Lung microvascular endothelial cell (primary cell): ENCODE measurements around the gene MDN1. TPM values are rescaled to one million over a fixed set of nuclear protein-coding genes. Genes with fewer than 3 reads are reported as not detected.

Experiments
- DNase-seq, 2 donors: peaks; one replicate each; pipeline versions ENCODE4 v3.0.0 to v3.0.0-alpha.2; 2010; ENCODE audit warnings: low read depth in 2 of 2
- total RNA-seq: library from RNA; depleted of rRNA; stranded (reverse); fragments of >200 nt; gene quantifications from 2 replicates; pipeline ENCODE4 v1.2.1, GENCODE V29; 2014

The MDN1 gene
- total RNA-seq, 1 donor from 2014 or later, result 18.3 TPM

- DNase-seq, result no peak
Measured at GRCh38 chr6:89702349-89702748, 117.2 kb downstream of the MDN1 start.

- no peak for DNase-seq
Measured at GRCh38 chr6:89695667-89696066, 123.9 kb downstream of the MDN1 start.

GRCh38 chr6:89694428-89694827 is 125.2 kb downstream of the MDN1 start:
- DNase-seq, result no peak

GRCh38 chr6:89693207-89693606 is 126.4 kb downstream of the MDN1 start:
- no peak for DNase-seq

GRCh38 chr6:89692256-89692655 is 127.3 kb downstream of the MDN1 start:
- DNase-seq, result no peak

- peak in 1 of 2 donors; percentile 13 for DNase-seq
Measured at GRCh38 chr6:89690944-89691324, 128.7 kb downstream of the MDN1 start.

- peak in 1 of 2 donors; percentile 39 for DNase-seq
Measured at GRCh38 chr6:89689732-89690131, 129.9 kb downstream of the MDN1 start.

- DNase-seq, result no peak
Measured at GRCh38 chr6:89688328-89688727, 131.3 kb downstream of the MDN1 start.

DNA sequence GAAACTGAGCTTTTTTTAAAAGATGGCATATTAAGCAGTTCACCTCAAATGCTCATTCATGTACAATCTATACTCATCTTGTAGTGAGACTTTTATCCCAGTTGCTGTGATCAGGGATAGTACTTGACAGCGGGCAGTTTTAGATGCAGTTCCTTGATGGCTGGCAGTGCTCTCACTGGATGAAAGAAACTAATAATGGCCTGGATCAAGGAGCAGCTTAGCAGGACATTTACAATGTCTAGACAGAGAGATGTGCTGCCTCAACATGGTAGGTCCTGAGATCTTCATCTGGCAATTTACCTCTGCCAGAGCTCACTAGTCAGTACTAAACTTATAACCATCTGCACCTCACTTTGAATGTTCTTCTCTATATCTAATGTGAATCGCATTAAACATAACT is 134.3 kb downstream of the MDN1 start:
- no peak for DNase-seq

DNA sequence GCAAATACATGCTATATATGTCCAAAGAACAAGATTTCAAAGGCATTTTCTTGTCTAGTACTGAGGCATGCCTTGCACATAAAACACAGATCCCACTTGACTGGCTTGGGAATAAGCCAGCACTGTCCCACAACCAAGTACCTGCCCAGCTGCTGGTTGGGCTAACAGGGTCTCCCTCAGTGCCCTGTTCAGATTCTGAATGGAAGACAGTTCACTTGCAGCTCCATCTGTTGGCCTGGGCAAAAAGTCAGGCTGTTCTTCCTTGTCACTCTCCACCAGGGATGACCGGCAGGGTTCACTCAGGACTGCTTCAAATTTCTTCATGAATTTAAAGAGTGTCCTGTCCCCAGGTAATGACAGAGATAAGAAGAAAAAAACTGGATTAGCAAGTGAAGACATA is 136.6 kb downstream of the MDN1 start:
- DNase-seq, result no peak

DNA sequence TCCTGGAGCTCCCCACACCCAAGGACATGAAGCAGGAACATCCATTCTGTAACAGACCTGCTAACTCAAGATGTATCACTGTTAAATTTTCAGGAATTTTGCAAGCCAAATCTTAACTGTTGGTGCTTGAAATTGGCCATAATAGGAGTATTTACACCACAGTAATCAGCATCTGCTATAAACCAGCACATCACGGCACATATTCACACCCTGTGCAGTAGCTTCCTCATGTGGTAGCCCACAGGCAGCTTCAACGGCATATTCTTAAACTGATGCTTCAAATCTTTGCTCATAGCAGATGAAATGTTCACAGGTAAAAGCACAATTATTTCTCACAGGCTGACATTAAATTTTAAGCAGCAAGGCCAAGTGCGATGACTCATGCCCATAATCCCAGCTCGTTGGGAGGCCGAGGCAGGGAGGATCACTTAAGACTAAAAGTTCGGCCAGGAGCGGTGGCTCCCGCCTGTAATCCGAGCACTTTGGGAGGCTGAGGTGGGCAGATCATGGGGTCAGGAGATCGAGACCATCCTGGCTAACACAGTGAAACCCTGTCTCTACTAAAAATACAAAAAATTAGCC is 137.5 kb downstream of the MDN1 start:
- no peak for DNase-seq

DNA sequence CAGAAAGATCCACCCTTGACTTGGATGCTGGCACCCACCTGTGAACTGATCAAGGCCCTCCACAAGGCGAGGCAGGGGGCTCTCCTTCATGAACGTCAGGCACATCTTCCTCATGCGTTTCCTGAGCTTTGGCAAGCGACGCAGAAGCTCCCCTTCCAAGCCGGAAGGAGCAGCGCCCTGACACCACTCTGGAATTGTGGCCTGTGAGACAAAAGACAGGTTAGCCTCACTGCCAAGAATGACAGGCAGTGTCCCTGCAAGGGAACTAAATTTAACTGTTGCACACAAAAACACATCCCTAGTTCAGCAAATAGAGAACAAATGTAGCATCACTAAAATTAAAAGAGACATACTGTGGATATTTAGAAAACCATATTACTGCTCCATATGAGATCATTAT is 139.0 kb downstream of the MDN1 start:
- no peak for DNase-seq

DNA sequence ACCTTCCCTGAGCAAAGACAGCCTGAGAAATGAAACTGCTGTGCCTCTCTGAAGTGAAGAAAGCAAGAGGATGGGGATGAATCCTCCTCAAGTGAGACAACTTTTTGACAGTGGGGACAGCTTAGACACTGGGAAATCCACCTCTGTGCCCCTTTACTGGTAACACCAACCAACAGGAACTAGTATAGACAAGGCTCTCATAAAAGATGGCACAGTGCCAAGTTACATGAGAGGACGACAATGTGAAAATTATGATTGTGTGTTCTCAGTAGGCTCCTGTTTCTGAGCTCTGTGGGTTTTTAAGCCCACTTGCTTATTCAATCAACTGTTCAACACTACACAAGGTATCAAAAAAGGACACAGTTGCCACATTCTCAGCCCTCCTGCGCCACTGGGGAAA is 139.4 kb downstream of the MDN1 start:
- DNase-seq, result peak; percentile 19 to 64

DNA sequence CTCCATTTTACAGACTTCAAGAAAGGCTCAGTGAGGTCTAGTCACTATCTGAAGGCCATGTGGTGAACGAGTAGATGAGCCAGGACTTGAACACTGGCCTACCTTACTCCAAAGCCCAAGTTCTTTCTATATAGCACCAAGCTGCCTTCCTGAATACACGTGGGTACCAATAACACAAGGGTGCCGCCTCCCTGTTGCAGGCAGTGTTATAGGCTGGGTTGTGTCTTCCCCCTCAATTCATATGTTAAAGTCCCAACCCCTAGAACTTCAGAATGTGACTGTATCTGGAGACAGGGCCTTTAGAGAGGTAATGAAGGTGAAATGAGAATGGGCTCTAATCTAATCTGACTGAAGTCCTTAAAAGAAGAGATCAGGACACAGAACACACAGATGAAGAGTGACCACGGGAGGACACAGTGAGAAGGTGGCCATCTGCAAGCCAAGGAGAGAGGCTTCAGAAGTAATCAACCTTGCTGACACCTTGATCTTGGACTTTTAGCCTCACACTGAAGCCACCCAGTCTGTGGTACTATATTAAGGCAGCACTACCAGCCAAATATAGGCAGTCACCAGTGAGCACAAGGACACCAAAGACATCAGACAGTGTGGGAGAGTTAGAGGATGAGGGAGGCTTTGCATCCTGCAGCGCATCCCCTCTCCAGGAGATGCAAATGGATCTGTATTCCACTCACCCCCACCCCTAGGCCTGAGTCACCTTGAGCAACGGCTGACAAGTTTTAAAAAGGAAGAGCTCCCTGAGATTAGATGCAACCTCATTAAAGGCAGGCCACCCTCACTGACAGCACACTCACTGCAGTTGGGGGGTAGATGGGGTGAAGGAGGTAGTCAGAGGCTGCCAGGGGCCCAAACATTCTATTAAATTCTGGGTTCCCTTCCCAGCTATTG is 140.1 kb downstream of the MDN1 start:
- no peak for DNase-seq

DNA sequence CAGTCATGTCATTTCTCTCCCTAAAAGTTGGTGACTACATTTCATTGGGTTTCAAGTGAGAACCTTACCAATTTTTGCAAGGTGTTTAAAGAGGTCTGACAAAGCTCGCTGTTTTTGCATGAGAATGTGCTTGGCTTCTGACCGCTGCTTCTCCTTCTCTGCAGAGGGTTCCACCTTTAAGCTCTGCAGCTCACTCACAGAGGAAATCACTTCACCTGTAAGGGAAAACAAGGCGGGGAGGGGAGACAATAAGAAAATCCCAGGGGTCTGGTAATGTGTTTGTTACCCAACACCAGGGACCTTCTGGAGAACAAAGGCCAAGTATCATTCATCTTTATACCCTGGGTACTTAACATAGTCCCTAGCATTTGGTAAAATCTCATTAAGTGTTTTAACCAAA is 141.1 kb downstream of the MDN1 start:
- DNase-seq, result no peak

- DNase-seq, result no peak
Measured at GRCh38 chr6:89675949-89676748, 143.4 kb downstream of the MDN1 start.

GRCh38 chr6:89670935-89671565 is 148.5 kb downstream of the MDN1 start:
- DNase-seq, result no peak

DNA sequence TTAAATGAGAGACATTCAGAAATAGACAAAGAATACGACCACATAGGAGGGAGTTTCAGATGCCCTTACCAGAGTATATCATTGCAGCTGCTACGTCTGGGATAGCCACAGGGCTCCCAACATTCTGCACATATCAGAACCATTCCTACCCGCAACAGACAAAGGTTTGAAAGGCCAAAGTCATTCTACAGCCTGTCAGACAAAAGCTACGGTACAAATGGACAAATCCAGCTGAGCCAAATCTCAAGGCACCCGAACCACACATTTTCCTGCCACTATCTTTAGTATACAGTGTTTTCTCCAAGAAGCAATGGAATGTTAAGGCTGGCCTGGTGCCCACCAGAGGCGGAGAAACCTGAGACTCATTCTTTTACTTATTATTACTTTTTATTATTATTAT is 150.6 kb downstream of the MDN1 start:
- DNase-seq, result no peak

GRCh38 chr6:89667872-89668556 is 151.6 kb downstream of the MDN1 start:
- DNase-seq, result no peak

DNA sequence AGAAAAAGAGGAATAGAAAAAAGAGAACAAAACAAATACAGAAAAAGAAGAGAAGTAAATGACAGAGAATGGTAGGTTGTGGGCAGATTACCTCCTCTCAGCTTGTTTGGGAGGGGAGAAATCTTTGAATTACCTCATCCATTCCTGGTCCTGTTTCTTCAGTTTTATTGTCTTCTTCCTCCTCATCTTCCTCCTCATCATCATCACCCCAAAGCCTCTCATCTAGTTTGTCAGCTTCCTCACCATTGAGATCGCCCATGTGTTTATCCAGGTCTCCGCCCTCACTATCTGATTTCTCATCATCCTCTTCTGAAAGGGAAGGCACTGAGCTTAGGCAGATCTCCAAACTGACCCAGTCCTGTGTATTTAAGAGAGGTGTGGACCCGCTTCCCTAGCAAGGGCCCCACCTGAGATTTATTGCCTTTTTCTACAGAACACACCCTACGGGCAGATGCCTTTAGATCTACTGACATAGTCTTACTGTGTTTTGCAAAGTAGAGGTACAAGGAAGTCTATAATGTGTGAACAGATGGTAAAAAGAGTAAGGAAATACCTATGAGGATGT is 156.9 kb downstream of the MDN1 start:
- DNase-seq, result no peak

- DNase-seq, result no peak
Measured at GRCh38 chr6:89661559-89661958, 158.0 kb downstream of the MDN1 start.
